Esophagus muscularis mucosa (tissue), 3 donors: Measurements from ENCODE around the gene WDR91.
A peak's percentile ranks its signal among the peaks of the same experiment; 100 is the strongest.

ENCODE experiments used
- CTCF ChIP-seq, 3 experiments: fragments of 200-600 bp in 2 of 3; fragments of 450-650 bp in 1 of 3; sonication (generic) in 2 of 3; IDR thresholded peaks; one replicate each; pipeline ENCODE4 v1.5.1; 2017 to 2019; ENCODE audit warnings: antibody characterized with exemption in 3 of 3, mild to moderate bottlenecking in 2 of 3, moderate library complexity in 1 of 3
- POLR2A ChIP-seq: fragments of 450-650 bp; IDR thresholded peaks from one replicate; pipeline ENCODE4 v1.6.1; 2017; ENCODE audit warnings: antibody characterized with exemption, moderate library complexity, mild to moderate bottlenecking, low read depth
- POLR2AphosphoS5 ChIP-seq, 2 donors: sonication (generic); formaldehyde crosslinking; IDR thresholded peaks; one replicate each; pipeline ENCODE4 v1.6.1; 2017; ENCODE audit warnings: antibody characterized with exemption in 2 of 2

GRCh38 chr7:135160858-135161653 is 50.3 kb downstream of the WDR91 start:
- peak in 1 of 2 donors; percentile 31 for TF ChIP-seq POLR2AphosphoS5 (IDR thresholded peaks at IDR 0.05)
- TF ChIP-seq CTCF (IDR thresholded peaks at IDR 0.05): no peak
- no peak for TF ChIP-seq POLR2A
